Panc1 (cell line): ENCODE measurements around the gene GZMM. TPM values are rescaled to one million over a fixed set of nuclear protein-coding genes. Genes with fewer than 3 reads are reported as not detected.

Experiments used
- ATAC-seq: fragments of 200-7000 bp; cut with Tn5 transposase; 2 replicates; pipeline ENCODE4 v1.9.1; 2020; ENCODE audit warnings: mild to moderate bottlenecking, moderate library complexity
- BruUV-seq: library from RNA; stranded (reverse); fragments of 400-500 nt; replicated peaks from 2 replicates; lab custom pipeline; 2021; lab: Mats Ljungman, UMichigan
- CTCF ChIA-PET: fragments of 300-600 bp; sonication (Branson Sonifier 250); formaldehyde crosslinking; loops from one replicate; lab custom pipeline; 2022; ENCODE audit warnings: antibody characterized with exemption; lab: Charles Lee
- POLR2A ChIA-PET: fragments of 300-600 bp; sonication (Branson Sonifier 250); formaldehyde crosslinking; loops from one replicate; lab custom pipeline; 2022; ENCODE audit warnings: antibody characterized with exemption; lab: Charles Lee
- DNase-seq: peaks from one replicate; pipeline ENCODE4 v3.0.0-alpha.2; 2010; ENCODE audit warnings: low read depth, low spot score
- H3K27ac ChIP-seq: 2 replicates; pipeline ENCODE4 v1.5.1; 2011; ENCODE audit warnings: mild to moderate bottlenecking, low read length, inconsistent platforms
- H3K27me3 ChIP-seq: fragments of 200-500 bp; sonication (Bioruptor generic); 2 replicates; pipeline ENCODE4 v1.6.0; 2014; ENCODE audit warnings: low read length, inconsistent platforms; ENCODE audit not compliant: control insufficient read depth, insufficient read depth
- H3K36me3 ChIP-seq: fragments of 200-500 bp; sonication (Bioruptor generic); 2 replicates; pipeline ENCODE4 v1.5.1; 2014; ENCODE audit warnings: inconsistent platforms, mild to moderate bottlenecking, low read length, moderate library complexity; ENCODE audit not compliant: control insufficient read depth, insufficient read depth
- H3K4me1 ChIP-seq: 2 replicates; pipeline ENCODE4 v1.5.1; 2011; ENCODE audit warnings: inconsistent platforms, mild to moderate bottlenecking, low read length, moderate library complexity; ENCODE audit not compliant: control insufficient read depth, insufficient read depth
- H3K4me3 ChIP-seq, 2 experiments: 2 replicates each; pipeline ENCODE4 v1.5.1; 2011 to 2012; ENCODE audit warnings: low read depth in 2 of 2, low read length in 2 of 2, mild to moderate bottlenecking in 2 of 2, inconsistent platforms in 1 of 2, moderate library complexity in 1 of 2
- H3K9me3 ChIP-seq: fragments of 200-500 bp; sonication (Bioruptor generic); 2 replicates; pipeline ENCODE4 v1.5.1; 2014; ENCODE audit warnings: low read depth, mild to moderate bottlenecking, inconsistent platforms, low read length, moderate library complexity; ENCODE audit not compliant: control insufficient read depth, insufficient read depth
- POLR2AphosphoS5 ChIP-seq: IDR thresholded peaks from 2 replicates; pipeline ENCODE4 v1.6.1; 2012; ENCODE audit warnings: mild to moderate bottlenecking, low read depth, low read length, moderate library complexity
- SIN3A ChIP-seq: IDR thresholded peaks from 2 replicates; pipeline ENCODE4 v1.6.1; 2012; ENCODE audit warnings: low read depth, mild to moderate bottlenecking, low read length, moderate library complexity, borderline replicate concordance; ENCODE audit not compliant: insufficient read depth
- TCF7L2 ChIP-seq: IDR thresholded peaks from 2 replicates; pipeline ENCODE4 v1.6.1; 2011; ENCODE audit warnings: mild to moderate bottlenecking, low read depth, low read length, inconsistent platforms
- in situ Hi-C: cut with HindIII; loops from 2 replicates; pipeline ENCODE4 v1.10.0; 2016; ENCODE audit warnings: low sequenced_read_pairs, low pct_unique_long_range_greater_than_20kb
- intact Hi-C: fragments of 100-400 bp; cut with micrococcal nuclease; formaldehyde crosslinking; loops from one replicate; pipeline ENCODE4 v1.10.0; 2022; ENCODE audit not compliant: unreplicated experiment
- total RNA-seq: library from RNA; stranded (reverse); gene quantifications from one replicate; pipeline ENCODE4 v1.2.1, GENCODE V29; 2021; ENCODE audit not compliant: unreplicated experiment
- TF ChIP-seq, protein P1 (sequence below): fragments of 450-650 bp; IDR thresholded peaks from 2 replicates; pipeline ENCODE4 v1.5.1; 2017; ENCODE audit warnings: mild to moderate bottlenecking
- TF ChIP-seq, protein P2 (sequence below), 2 experiments: IDR thresholded peaks; 2 replicates each; pipeline ENCODE4 v1.6.1; 2011 to 2012; ENCODE audit warnings: low read depth in 2 of 2, control low read depth in 1 of 2, low read length in 1 of 2, mild to moderate bottlenecking in 1 of 2, moderate library complexity in 1 of 2; ENCODE audit not compliant: insufficient read depth in 1 of 2

GZMM gene
- total RNA-seq, 1 experiment from 2014 or later: 0.69 TPM

DNA sequence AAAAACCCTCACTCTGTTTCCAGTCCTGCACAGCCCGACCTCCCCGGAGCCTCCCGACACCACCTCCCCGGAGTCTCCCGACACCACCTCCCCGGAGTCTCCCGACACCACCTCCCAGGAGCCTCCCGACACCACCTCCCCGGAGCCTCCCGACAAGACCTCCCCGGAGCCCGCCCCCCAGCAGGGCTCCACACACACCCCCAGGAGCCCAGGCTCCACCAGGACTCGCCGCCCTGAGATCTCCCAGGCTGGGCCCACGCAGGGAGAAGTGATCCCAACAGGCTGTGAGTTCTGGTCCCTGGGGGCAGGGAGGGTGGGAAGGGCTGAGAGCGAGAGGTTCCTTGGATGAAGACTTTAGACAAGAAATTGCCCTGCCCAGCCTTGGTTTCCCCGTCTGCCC lies 42.2 kb upstream of the GZMM start:
- in situ Hi-C loops: no loop called here
- DNase-seq: no peak
- Histone ChIP-seq H3K4me3 (no peak overlapping the region), H3K27me3 (no peaks in the 10 kb centered on the region), H3K9me3 (no peaks in the 10 kb centered on the region), H3K36me3 (no peaks in the 10 kb centered on the region), H3K4me1 (peaks cover 3% of the 10 kb centered on the region; the same call in 1 of the 2 replicates), H3K27ac (no peak overlapping the region)
- ATAC-seq: no peak
- CTCF ChIA-PET: no interaction called here
- no TSS peak for BruUV-seq
- TF ChIP-seq POLR2AphosphoS5 (no peak), TCF7L2 (no peak), SIN3A (no peak)
- TF ChIP-seq, protein P1, sequence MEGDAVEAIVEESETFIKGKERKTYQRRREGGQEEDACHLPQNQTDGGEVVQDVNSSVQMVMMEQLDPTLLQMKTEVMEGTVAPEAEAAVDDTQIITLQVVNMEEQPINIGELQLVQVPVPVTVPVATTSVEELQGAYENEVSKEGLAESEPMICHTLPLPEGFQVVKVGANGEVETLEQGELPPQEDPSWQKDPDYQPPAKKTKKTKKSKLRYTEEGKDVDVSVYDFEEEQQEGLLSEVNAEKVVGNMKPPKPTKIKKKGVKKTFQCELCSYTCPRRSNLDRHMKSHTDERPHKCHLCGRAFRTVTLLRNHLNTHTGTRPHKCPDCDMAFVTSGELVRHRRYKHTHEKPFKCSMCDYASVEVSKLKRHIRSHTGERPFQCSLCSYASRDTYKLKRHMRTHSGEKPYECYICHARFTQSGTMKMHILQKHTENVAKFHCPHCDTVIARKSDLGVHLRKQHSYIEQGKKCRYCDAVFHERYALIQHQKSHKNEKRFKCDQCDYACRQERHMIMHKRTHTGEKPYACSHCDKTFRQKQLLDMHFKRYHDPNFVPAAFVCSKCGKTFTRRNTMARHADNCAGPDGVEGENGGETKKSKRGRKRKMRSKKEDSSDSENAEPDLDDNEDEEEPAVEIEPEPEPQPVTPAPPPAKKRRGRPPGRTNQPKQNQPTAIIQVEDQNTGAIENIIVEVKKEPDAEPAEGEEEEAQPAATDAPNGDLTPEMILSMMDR: no peak
- TF ChIP-seq, protein P2, sequence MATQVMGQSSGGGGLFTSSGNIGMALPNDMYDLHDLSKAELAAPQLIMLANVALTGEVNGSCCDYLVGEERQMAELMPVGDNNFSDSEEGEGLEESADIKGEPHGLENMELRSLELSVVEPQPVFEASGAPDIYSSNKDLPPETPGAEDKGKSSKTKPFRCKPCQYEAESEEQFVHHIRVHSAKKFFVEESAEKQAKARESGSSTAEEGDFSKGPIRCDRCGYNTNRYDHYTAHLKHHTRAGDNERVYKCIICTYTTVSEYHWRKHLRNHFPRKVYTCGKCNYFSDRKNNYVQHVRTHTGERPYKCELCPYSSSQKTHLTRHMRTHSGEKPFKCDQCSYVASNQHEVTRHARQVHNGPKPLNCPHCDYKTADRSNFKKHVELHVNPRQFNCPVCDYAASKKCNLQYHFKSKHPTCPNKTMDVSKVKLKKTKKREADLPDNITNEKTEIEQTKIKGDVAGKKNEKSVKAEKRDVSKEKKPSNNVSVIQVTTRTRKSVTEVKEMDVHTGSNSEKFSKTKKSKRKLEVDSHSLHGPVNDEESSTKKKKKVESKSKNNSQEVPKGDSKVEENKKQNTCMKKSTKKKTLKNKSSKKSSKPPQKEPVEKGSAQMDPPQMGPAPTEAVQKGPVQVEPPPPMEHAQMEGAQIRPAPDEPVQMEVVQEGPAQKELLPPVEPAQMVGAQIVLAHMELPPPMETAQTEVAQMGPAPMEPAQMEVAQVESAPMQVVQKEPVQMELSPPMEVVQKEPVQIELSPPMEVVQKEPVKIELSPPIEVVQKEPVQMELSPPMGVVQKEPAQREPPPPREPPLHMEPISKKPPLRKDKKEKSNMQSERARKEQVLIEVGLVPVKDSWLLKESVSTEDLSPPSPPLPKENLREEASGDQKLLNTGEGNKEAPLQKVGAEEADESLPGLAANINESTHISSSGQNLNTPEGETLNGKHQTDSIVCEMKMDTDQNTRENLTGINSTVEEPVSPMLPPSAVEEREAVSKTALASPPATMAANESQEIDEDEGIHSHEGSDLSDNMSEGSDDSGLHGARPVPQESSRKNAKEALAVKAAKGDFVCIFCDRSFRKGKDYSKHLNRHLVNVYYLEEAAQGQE (IDR thresholded peaks at IDR 0.05; ENCODE audit: insufficient read depth in 1 of 2, low read depth in 2 of 2, low read length in 1 of 2): no peak
- intact Hi-C loops: no loop called here
- POLR2A ChIA-PET: no interaction called here

DNA sequence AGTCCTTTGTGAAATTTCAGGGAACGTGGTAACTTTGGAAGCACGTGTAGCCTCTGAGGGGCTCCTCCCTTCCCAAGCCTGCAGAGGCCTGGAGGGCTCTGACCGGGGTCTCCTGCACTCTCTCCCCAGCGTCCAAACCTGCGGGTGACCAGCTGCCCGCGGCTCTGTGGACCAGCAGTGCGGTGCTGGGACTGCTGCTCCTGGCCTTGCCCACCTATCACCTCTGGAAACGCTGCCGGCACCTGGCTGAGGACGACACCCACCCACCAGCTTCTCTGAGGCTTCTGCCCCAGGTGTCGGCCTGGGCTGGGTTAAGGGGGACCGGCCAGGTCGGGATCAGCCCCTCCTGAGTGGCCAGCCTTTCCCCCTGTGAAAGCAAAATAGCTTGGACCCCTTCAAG lies 39.2 kb upstream of the GZMM start:
- Histone ChIP-seq H3K9me3 (no peaks in the 10 kb centered on the region), H3K27ac (no peak overlapping the region), H3K4me3 (no peak overlapping the region), H3K36me3 (no peaks in the 10 kb centered on the region; the same call in 1 of the 2 replicates), H3K4me1 (peaks cover 3% of the 10 kb centered on the region; the same call in 1 of the 2 replicates), H3K27me3 (no peaks in the 10 kb centered on the region)
- DNase-seq (no peak), ATAC-seq (no peak)
- in situ Hi-C loops: no loop called here
- BruUV-seq: no TSS peak
- intact Hi-C loops: no loop called here
- POLR2A ChIA-PET: no interaction called here
- TF ChIP-seq SIN3A (no peak), POLR2AphosphoS5 (no peak), TCF7L2 (no peak)
- TF ChIP-seq, protein P1: no peak
- TF ChIP-seq, protein P2 (IDR thresholded peaks at IDR 0.05; ENCODE audit: insufficient read depth in 1 of 2, low read depth in 2 of 2, low read length in 1 of 2): no peak
- CTCF ChIA-PET: no interaction called here
